ENCODE results near the gene CLTC. TPM values are rescaled to one million over a fixed set of nuclear protein-coding genes. Genes with fewer than 3 reads are reported as not detected.

Gene CLTC
- total and polyA plus RNA-seq, 2 of the 13 experiments (the other 11 are each of a cell fraction or from before 2014, with no cell fraction given): 134 to 283 TPM

- H3K9ac ChIP-seq (ENCODE audit: insufficient read depth, low read depth, low read length): no peak overlapping the region
- H4K20me1 ChIP-seq (ENCODE audit: insufficient read depth, low read length): peaks cover 79% of the 10 kb centered on the region
- TF ChIP-seq STAT5B (CRISPR knock-in tag; IDR thresholded peaks at IDR 0.05) (no peak), ZFP37 (CRISPR knock-in tag; IDR thresholded peaks at IDR 0.05; ENCODE audit: borderline replicate concordance) (no peak), POLR2AphosphoS2 (IDR thresholded peaks at IDR 0.05; ENCODE audit: low read depth, low read length) (no peak), RBM22 (optimal IDR thresholded peaks at IDR 0.05; ENCODE audit: low read length) (peak; percentile 86), XBP1 (CRISPR knock-in tag; IDR thresholded peaks at IDR 0.05) (no peak), TEAD2 (CRISPR knock-in tag; IDR thresholded peaks at IDR 0.05) (no peak)
- peaks cover 95% of the 10 kb centered on the region for H3K79me2 ChIP-seq (ENCODE audit: insufficient read depth, low read length)
- 91% methylated on average over 10 of the region's 10 CpGs for WGBS (ENCODE audit: low lambda C conversion rate)
- H3K4me1 ChIP-seq (ENCODE audit: insufficient read depth, low read length): peaks cover 31% of the 10 kb centered on the region
- FAIRE-seq: no peak
- H3K4me3 ChIP-seq (replicated peaks in 1 of 3; ENCODE audit: insufficient read depth in 1 of 3, low read depth in 2 of 3, low read length in 3 of 3): no peak overlapping the region
- no peaks in the 10 kb centered on the region for H3K9me3 ChIP-seq (ENCODE audit: low read length)
- H3K27ac ChIP-seq (ENCODE audit: extremely low read length, insufficient read depth, low read length): no peak overlapping the region
- peaks cover 4 to 10% of the 10 kb centered on the region in 2 experiments; a peak in 4 of 5 replicates for H3K36me3 ChIP-seq (replicated peaks in 1 of 2; ENCODE audit: control insufficient read depth in 1 of 2, insufficient read depth in 2 of 2, low read length in 2 of 2)
- intact Hi-C loops (cut with micrococcal nuclease; ENCODE audit: unreplicated experiment) (no loop called here), in situ Hi-C loops (cut with HindIII; ENCODE audit: extremely low pct_ligation_motif_present, low pct_unique_long_range_greater_than_20kb) (no loop called here)
- no peak overlapping the region for H2AFZ ChIP-seq (ENCODE audit: low read length)
- POLR2A ChIA-PET: interaction anchor here (2.4 kb wide), 1 partner anchor 19 kb away, joined by 10 read pairs; the partner anchor contains the start of gene CLTC
- CTCF ChIA-PET (ENCODE audit: low intra/inter-chr PET ratio, low total read pairs): no interaction called here
- DNase-seq (ENCODE audit: low spot score): no peak
- no TSS peak for BruUV-seq (replicated peaks)
- H3K27me3 ChIP-seq (ENCODE audit: control insufficient read depth in 1 of 2, insufficient read depth in 2 of 2, low read length in 2 of 2): no peaks in the 10 kb centered on the region
- no peak for ATAC-seq
- H3K4me2 ChIP-seq (ENCODE audit: low read depth, low read length): no peak overlapping the region
Observed at GRCh38 chr17:59638553-59638952, 18.9 kb downstream of the CLTC start.

GRCh38 chr17:59641799-59642484 lies 22.2 kb downstream of the CLTC start:
- Histone ChIP-seq H3K4me3 (replicated peaks in 1 of 3; ENCODE audit: insufficient read depth in 1 of 3, low read depth in 2 of 3, low read length in 3 of 3) (no peak overlapping the region), H3K36me3 (replicated peaks in 1 of 2; ENCODE audit: control insufficient read depth in 1 of 2, insufficient read depth in 2 of 2, low read length in 2 of 2) (peaks cover 14 to 40% of the 10 kb centered on the region in 2 experiments), H3K4me2 (ENCODE audit: low read depth, low read length) (no peak overlapping the region), H3K4me1 (ENCODE audit: insufficient read depth, low read length) (peaks cover 22% of the 10 kb centered on the region), H3K9ac (ENCODE audit: insufficient read depth, low read depth, low read length) (no peak overlapping the region), H3K79me2 (ENCODE audit: insufficient read depth, low read length) (peaks cover 83% of the 10 kb centered on the region), H3K27me3 (ENCODE audit: control insufficient read depth in 1 of 2, insufficient read depth in 2 of 2, low read length in 2 of 2) (no peaks in the 10 kb centered on the region), H3K27ac (ENCODE audit: extremely low read length, insufficient read depth, low read length) (no peak overlapping the region), H2AFZ (ENCODE audit: low read length) (no peak overlapping the region), H4K20me1 (ENCODE audit: insufficient read depth, low read length) (peaks cover 70% of the 10 kb centered on the region), H3K9me3 (ENCODE audit: low read length) (no peaks in the 10 kb centered on the region)
- intact Hi-C loops (cut with micrococcal nuclease; ENCODE audit: unreplicated experiment) (no loop called here), in situ Hi-C loops (cut with HindIII; ENCODE audit: extremely low pct_ligation_motif_present, low pct_unique_long_range_greater_than_20kb) (no loop called here)
- ChIA-PET CTCF (ENCODE audit: low intra/inter-chr PET ratio, low total read pairs) (no interaction called here), POLR2A (interaction anchor here (0.5 to 1.5 kb wide), 2 partner anchors 22 to 121 kb away, joined by 3 to 4 read pairs; partner anchors contain the start of gene CLTC)
- no peak for TF ChIP-seq FOXP1 (IDR thresholded peaks at IDR 0.05)
- no peak for TF ChIP-seq FOXP1 (CRISPR knock-in tag; IDR thresholded peaks at IDR 0.05)
- BruUV-seq (replicated peaks): no TSS peak
- ATAC-seq (no peak), DNase-seq (ENCODE audit: low spot score) (no peak), FAIRE-seq (no peak)
- 91% methylated on average over 2 of the region's 2 CpGs for WGBS (ENCODE audit: low lambda C conversion rate)
